HG02588 (cell line): ENCODE measurements around the gene IL19.
"Not testable (repeated sequence)": the region's sequence is repeated elsewhere in the genome, so short reads cannot be mapped to it uniquely, and the experiment has no call there.

Source experiments
- ATAC-seq: cut with Tn5 transposase; IDR thresholded peaks from one replicate; pipeline ENCODE4 v1.9.1; 2021; ENCODE audit warnings: mild to moderate bottlenecking, moderate library complexity; ENCODE audit not compliant: unreplicated experiment

IL19 gene

DNA sequence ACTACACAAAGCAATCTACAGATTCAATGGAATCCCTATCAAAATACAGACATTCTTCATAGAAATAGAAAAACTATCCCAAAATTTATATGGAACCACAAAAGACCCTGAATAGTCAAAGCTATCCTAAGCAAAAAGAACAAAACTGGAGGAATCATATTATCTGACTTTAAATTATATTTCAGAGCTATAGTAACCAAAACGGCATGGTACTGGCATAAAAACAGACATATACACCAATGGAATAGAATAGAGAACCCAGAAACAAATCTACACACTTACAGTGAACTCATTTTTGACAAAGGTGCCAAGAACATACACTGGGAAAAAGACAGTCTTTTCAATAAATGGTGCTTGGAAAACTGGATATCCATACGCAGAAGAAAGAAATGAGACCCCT, 82.1 kb downstream of the IL19 start:
- not testable (repeated sequence) for ATAC-seq

DNA sequence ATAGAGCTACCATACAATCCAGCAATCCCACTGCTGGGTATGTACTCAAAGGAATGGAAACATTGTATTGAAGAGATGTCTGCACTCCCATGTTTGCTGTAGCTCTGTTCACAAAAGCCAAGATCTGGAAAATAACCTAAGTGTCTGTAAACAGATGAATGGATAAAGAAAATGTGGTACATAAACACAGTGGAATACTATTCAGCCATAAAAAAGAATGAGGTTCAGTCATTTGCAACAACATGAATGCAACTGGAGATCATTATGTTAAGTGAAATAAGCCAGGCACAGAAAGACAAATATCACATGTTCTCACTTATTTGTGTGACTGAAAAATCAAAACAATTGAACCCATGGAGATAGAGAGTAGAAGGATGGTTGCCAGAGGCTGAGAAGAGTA, 83.1 kb downstream of the IL19 start:
- ATAC-seq: not testable (repeated sequence)

- no peak for ATAC-seq
Observed at GRCh38 chr1:206854401-206855129, 84.0 kb downstream of the IL19 start.

DNA sequence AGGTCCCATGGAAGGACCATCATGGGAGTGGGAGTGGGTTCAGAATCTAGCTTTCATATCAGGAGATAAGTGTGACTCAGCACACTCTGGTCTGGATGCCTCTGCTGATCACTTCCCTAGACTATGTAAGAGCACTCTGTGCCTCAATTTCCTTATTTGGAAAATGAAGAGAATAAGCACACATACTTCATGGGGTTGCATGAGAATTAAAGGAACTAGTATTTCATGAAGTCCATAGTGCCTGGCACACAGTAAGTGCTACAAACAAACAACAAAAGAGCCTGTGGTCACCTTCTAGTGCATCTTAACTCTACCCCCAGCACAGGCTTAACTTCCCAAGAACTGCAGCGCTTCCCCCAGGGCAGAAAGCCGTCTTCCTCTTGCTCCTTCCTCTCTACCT, 85.3 kb downstream of the IL19 start:
- no peak for ATAC-seq

- no peak for ATAC-seq
Observed at GRCh38 chr1:206856674-206857464, 86.3 kb downstream of the IL19 start.

DNA sequence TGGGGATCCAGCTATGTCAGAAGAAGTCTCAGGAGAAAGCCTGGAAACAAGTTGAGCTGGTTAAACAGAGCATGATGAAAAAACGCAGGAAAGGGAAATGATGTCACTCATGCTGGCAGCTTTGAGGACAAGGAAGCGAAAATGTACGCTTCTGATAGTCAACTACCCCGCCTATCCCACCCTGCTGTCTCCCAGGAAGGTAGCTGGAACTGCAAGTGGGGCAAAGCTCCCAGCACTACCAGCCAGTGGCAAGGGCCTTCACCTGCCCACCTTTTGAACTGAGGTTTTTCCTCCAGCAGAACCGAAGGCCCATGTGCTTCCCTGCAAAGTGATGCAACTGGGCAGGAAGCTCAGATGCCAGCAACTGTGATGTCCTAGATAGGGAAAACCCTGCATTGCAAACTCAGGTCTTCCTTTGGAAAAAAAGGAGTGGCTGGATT, 88.5 kb downstream of the IL19 start:
- ATAC-seq: no peak

GRCh38 chr1:206860165-206860564, 89.6 kb downstream of the IL19 start:
- ATAC-seq: no peak

DNA sequence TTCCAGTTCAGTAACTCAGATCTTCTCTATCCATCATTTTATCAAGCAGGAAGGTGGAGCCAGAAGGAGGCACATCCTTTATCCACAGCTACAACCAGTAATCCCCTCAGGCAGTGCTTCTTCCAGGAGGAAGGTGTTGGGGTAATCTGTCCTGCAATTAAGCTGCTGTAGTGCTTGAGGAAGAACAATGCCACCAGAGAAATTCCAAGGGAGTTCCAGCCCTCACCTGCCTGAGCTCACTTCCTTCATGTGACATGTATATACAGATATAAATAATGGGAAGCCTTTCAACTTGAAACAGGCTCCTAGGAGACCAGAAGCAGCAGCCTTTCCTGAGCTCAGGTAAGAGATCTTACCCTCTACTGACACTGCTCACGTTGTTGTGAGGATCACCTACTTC, 92.7 kb downstream of the IL19 start:
- no peak for ATAC-seq

- ATAC-seq: no peak
Observed at GRCh38 chr1:206864939-206865671, 94.5 kb downstream of the IL19 start, which contains the start of gene IL20. Gene IL20 (plus strand): TSS chr1:206865623. CDS start chr1:206865853, 230 bp downstream.

DNA sequence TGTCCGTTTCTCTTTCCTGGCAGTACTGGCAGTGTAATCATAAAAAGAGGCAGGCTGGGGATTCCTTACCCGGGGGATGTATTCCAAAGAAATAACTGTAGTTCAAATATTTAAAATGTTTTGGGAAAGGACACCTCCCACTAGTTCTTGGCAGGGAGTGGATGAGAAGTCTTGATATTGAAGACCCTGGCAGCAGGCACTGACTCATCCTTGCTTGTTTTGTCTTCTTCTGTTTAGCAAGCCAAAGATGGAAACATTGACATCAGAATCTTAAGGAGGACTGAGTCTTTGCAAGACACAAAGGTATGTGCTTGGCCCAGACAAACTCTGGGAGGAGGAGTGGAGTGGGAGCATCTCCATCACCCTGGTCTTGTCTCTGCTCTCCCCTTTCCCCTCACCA, 95.5 kb downstream of the IL19 start:
- no peak for ATAC-seq

DNA sequence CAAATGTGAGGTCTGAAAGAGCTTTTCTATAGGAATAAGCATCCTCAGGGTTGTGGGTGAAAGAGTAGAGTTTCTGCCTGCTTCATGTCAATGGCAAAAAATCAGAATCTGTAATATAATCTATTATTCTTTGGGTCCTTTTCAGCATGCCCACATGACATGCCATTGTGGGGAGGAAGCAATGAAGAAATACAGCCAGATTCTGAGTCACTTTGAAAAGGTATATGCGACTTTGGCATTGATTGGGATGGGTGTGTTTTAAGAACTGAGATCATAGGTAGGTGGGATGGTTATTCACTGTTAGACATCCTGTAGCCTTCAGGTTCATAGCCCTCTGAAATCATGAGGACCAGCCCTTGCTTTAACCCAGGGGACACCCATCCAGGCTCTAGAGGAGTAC, 96.7 kb downstream of the IL19 start:
- no peak for ATAC-seq

GRCh38 chr1:206867716-206868115, 97.1 kb downstream of the IL19 start:
- no peak for ATAC-seq

- no peak for ATAC-seq
Observed at GRCh38 chr1:206868264-206868663, 97.7 kb downstream of the IL19 start.

GRCh38 chr1:206872139-206872538, 101.6 kb downstream of the IL19 start:
- ATAC-seq: no peak

DNA sequence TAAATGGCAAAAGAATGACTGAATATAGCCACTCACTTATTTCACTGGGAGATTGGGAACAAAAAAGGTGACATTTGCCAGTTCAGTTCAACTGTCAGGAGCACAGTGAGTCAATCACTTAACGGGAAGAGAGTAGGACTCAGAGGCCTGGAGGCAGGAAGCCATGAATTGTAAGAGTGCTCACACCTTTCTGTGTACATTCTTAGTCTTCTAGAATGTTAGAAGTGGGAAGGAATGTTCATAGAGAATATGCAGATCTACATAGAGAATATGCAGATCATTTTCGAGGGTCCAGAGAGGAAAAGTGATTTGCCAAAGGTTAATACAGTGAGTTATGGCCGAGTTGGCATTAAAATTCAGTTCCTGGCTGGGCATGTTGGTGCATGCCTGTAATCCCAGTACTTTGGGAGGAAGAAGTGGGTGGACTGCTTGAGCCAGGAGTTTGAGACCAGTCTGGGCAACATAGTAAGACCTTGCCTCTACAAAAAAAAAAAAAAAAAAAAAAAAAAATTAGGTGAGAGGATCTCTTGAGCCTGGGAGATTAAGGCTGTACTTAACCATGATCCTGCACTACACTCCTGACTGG, 103.1 kb downstream of the IL19 start:
- ATAC-seq: no peak

- no peak for ATAC-seq
Observed at GRCh38 chr1:206875752-206876377, 105.3 kb downstream of the IL19 start.

GRCh38 chr1:206878456-206878855, 107.9 kb downstream of the IL19 start:
- ATAC-seq: no peak

DNA sequence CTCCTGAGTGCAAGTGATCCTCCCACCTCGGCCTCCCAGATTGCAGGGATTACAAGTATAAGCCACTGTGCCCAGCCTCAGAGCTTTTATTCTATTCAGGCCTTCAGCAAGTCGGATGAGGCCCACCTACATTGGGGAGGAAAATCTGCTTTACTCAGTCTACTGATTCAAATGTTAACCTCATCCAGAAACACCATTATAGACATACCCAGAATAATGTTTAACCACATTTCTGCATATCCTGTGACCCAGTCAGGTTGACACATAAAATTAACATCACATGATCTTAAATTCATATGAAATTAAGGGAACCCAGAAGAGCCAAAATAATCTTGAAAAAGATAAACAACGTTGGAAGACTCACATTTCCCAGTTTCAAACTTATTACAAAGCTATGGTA, 109.7 kb downstream of the IL19 start:
- ATAC-seq: no peak

- ATAC-seq: no peak
Observed at GRCh38 chr1:206882555-206882954, 112.0 kb downstream of the IL19 start.

DNA sequence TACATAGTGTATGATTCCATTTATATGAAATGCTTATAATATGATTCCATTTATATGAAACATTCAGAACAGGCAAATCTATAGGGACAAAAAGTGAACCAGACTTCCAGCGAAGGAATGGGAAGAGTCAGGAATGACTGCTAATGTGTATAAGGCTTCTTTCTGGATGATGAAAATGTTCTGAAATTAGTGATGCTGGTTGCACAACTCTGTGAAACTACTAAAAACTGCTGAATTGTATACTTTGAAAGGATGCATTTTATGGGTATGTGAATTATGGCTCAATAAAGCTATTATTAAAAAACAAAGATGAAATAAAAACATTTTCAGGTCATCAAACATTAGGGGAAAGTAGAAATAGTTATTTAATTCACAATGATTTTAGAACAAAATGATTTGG, 112.6 kb downstream of the IL19 start:
- ATAC-seq: no peak

- ATAC-seq: no peak
Observed at GRCh38 chr1:206883876-206884275, 113.3 kb downstream of the IL19 start.
